GM21786 (cell line): ENCODE data around the gene MYO3B.
A peak's percentile ranks its signal among the peaks of the same experiment; 100 is the strongest.

Experiments
- ATAC-seq: cut with Tn5 transposase; IDR thresholded peaks from one replicate; pipeline ENCODE4 v1.9.1; 2021; ENCODE audit not compliant: unreplicated experiment

The MYO3B gene

GRCh38 chr2:170292415-170292814 is 114.5 kb downstream of the MYO3B start:
- no peak for ATAC-seq

GRCh38 chr2:170297496-170297895 is 119.5 kb downstream of the MYO3B start:
- ATAC-seq: no peak

GRCh38 chr2:170298115-170298514 is 120.2 kb downstream of the MYO3B start:
- peak; percentile 96 for ATAC-seq

GRCh38 chr2:170298861-170299429 is 121.0 kb downstream of the MYO3B start:
- ATAC-seq: no peak

DNA sequence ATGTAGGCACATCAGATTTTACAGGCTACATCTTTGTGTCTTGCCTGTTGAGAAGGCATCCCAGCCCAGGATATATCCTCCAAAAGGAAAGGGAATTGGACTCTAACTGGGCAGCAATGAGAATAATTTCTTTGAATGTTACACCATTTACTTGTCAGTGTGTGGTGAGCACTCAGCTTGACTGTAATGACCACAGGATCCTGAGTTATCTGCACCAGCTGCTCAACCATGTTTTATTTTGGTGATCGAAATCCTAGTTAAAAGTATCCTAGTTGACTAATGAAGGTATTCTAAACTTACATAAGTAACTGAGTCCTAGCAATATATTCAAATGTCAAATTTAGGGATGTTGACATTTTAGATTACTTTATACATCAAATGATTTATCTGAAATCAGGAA is 123.0 kb downstream of the MYO3B start:
- no peak for ATAC-seq

DNA sequence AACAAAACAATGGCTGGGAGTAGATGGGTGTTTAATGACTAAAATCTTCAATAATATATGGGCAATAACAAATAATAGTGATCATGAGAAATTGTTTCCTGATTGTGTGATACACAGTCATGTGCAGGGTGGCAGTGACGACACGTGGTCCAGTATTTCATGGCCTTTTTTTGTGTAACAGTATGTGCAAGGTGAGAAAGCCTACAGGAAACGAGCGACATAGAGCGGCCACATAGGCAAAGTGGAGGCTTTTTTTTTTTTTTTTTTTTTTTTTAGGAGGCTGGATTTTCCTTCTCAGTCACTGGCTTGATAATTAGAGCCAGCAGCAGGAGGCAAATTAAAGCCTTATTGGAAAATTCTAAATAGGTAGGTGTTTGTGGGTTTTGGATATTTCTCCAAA is 123.7 kb downstream of the MYO3B start:
- no peak for ATAC-seq

- ATAC-seq: no peak
Observed at GRCh38 chr2:170305711-170306110, 127.8 kb downstream of the MYO3B start.

DNA sequence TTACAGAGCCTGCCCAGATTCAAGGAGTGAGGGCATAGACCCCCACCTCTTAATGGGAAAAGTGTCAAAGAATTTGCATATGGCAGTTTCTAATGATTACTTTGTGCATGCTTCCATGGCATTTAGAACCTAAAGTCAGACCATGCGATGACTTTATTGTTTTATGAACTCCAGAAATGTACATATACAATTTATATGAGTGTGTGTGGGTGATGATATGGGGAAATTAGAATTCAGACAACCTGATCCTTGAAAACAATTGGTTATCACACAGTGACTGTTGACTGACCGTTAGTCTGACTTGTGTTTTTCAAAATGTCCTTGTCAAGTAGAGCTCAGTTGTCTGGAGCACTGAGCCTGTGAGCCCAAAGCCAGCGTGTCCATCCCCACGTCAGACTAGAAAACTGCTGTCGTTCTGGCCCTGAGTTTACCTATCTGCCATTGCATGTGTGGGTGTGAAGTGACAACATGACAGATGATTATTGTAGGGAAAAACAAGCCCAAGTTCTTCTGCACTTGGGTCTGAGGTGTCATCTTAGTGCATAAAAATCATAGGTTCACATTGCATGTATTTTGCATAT is 128.4 kb downstream of the MYO3B start:
- ATAC-seq: no peak

DNA sequence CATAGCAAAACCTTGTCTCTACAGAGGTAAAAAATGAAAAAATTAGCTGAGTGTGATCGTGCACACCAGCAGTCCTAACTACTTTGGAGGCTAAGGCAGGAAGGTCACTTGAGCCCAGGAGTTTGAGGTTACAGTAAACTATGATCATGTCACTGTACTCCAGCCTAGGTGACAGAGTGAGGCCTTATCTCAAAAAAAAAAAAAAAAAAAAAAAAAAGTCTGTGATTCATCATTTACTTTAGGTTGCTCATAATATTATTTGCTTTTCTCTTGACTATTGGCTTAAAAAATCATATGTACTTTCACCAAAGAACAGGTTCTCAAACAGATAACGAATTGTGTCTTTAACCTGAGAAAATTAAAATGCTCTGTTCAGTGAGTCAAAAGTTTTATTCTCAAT is 129.1 kb downstream of the MYO3B start:
- no peak for ATAC-seq

DNA sequence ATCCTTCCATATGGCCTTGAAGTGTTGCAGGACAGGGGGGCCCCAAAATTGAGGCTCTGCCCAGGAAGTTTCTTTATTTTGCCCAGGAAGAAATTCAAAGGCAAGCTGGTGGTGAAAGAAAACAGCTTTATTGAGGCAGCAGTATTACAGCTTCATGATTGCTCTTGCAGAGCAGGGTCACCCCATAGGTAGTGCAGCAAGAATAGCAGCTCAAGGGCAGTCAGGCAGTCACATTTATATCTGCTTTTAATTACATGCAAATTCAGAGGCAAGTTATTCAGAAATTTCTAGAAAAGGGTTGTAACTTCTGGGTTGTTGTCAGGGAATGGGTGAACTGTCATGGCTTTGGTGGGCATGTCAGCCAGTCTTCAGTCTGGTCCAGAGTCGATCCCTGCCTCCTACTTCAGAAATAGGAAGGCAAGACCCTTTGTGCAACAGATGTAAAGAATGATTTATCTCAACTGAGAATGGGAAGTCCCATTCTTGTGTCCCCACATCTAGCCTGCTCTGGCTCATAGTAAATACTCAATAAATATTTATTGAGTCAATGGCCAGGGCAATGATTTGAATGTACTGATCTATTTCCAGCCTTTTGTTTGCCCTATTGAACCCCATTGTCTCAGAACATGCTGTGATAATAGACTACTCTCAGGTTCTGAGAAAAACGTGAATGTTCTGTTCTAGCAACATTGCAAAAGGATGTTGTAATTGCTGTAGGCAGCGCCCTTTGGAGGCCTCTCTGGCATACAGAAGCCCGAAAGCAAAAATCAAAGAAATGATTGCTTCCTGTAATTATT is 129.8 kb downstream of the MYO3B start:
- ATAC-seq: no peak

DNA sequence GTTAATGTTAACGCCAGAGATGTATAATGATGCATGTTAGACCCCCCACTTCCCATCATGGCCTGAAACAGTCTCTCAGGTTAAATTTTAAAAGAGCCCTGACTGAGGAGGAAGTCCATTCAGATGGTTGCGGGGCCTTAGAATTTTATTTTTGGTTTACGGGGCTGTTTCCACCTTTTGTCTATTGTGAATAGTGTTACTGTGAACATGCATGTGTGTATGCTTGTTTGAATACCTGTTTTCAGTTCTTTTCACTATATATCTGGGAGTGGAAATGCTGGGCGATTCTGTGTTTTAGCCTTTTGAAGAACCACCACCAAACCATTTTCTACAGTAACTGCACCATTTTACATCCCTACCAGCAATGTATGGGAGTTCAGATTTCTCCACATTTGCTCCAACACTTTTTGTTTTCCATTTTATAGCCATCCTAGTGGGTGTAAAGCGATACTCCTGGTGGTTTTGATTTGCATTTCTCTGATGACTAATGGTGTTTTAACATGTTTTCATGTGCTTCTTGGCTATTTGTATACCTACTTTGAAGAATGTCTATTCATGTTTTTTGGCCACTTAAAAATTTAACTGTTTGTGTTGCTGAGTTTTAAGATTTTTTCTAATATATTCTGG is 133.0 kb downstream of the MYO3B start:
- ATAC-seq: no peak

GRCh38 chr2:170313347-170313991 is 135.5 kb downstream of the MYO3B start:
- no peak for ATAC-seq

GRCh38 chr2:170313992-170314348 is 136.0 kb downstream of the MYO3B start:
- ATAC-seq: no peak

- ATAC-seq: no peak
Observed at GRCh38 chr2:170314744-170315447, 136.9 kb downstream of the MYO3B start.

DNA sequence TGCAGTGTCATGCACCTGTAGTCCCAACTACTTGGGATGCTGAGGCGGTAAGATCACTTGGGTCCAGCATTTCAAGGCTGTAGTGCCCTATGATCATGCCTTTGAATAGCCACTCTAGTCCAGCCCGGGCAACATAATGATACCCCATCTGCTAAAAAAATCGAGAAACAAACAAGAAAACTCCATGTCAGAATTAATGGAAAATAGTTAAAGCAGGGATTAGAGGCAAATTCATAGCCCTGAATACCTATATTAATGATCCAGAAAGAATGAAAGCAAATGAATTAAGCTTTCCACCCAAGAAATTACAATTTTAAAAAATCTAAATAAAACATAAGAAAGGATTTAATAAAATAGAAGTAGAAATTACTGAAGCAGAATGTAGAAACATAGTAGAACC is 143.0 kb downstream of the MYO3B start:
- ATAC-seq: no peak

DNA sequence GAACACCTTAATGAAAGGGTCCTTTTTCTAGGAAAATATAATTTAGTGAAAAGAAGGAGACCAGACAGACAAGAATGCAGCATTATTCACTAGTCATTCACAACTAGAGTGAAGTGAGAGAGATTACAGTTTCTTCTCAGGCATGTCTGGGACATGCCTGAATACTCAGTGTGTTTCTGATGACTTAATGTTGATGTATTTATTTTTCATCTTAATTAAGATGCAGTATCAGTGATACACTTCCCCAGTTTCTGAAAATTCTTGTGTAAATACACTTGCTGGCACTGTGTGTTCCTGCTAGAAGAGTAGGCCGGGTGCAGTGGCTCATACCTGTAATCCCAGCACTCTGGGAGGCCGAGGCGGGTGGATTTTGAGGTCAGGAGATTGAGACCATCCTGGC is 143.6 kb downstream of the MYO3B start:
- ATAC-seq: no peak

DNA sequence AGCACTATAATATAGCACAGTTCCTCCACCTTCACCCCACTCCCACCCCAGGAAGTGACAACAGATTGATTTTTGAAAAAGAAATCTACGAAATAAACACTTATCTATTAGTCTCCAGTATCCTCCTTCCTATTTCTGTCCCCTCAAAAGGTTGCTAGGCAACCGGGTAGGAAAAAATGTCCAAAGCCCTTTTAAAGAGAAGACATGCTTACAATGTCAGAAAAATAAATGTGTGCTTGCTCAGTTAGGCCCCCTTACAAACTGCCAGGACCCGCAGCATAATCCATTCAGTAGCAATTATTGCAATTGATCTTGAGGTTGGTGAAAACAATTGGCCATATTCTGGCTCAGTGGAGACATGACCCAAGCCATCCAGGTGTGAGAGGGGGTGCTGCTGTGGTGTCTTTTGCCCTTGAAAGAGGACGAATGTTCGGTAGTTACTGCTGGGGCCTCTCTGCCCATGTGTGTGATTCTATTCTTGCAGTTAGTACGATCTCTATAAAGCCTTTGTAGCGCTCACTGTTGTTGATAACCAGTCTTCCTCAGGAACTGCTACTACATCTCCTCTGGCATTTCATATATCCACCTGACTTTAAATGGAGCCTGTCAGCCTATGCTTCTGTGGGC is 144.3 kb downstream of the MYO3B start:
- ATAC-seq: no peak

DNA sequence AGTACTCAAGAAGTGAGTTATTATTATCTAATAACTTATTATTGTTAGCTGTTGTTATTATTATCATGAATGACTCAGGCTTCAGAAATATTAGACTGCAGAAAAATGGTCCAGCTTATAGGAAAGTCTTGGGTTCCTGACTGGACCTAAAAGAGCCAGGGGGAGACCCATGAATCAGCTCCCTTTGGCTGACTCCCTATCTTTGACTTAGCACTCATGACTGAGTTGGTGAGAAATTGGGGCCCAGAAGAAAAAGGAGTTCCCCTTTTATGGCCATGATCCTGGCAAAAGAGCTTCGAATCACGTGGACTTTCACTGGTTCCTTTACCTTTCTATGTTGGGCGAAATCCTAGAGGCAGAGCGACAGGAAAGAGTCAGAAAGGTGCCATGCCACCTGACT is 145.8 kb downstream of the MYO3B start:
- no peak for ATAC-seq

GRCh38 chr2:170324640-170325046 is 146.7 kb downstream of the MYO3B start:
- no peak for ATAC-seq

- ATAC-seq: no peak
Observed at GRCh38 chr2:170330881-170331280, 152.9 kb downstream of the MYO3B start.
